ENCODE data around the gene PDE11A. TPM values are rescaled to one million over a fixed set of nuclear protein-coding genes. Genes with fewer than 3 reads are reported as not detected.
"Not testable (repeated sequence)": the region's sequence is repeated elsewhere in the genome, so short reads cannot be mapped to it uniquely, and the experiment has no call there.

The PDE11A gene
- polyA plus RNA-seq, 1 experiment = 0.53 TPM

- H3K36me3 ChIP-seq (ENCODE audit: control insufficient read depth, insufficient read depth, low read length) = no peaks in the 10 kb centered on the region
- no peak for TF ChIP-seq CTCF (IDR thresholded peaks at IDR 0.05; ENCODE audit: insufficient read depth, low read depth, low read length)
- no peak for DNase-seq (ENCODE audit: low read depth)
- no peak overlapping the region for H3K4me3 ChIP-seq (ENCODE audit: low read depth, low read length)
- POLR2A ChIA-PET = no interaction called here
- H3K27me3 ChIP-seq (ENCODE audit: control insufficient read depth, insufficient read depth, low read length) = no peaks in the 10 kb centered on the region
- CTCF ChIA-PET = interaction anchor here (1.3 to 1.6 kb wide), 2 partner anchors 15 to 23 kb away, joined by 5 to 7 read pairs; partner anchors contain the start of gene RBM45
Measured at GRCh38 chr2:178088774-178089270, 16.2 kb upstream of the PDE11A start.

- no peaks in the 10 kb centered on the region for H3K36me3 ChIP-seq (ENCODE audit: control insufficient read depth, insufficient read depth, low read length)
- ChIA-PET CTCF (interaction anchor here (0.6 to 1.2 kb wide), 3 partner anchors 28 to 101 kb away, joined by 3 to 4 read pairs (median 3); partner anchors contain the start of gene RBM45), POLR2A (no interaction called here)
- TF ChIP-seq CTCF (IDR thresholded peaks at IDR 0.05; ENCODE audit: insufficient read depth, low read depth, low read length) = no peak
- no peak overlapping the region for H3K4me3 ChIP-seq (ENCODE audit: low read depth, low read length)
- DNase-seq (ENCODE audit: low read depth) = no peak
- H3K27me3 ChIP-seq (ENCODE audit: control insufficient read depth, insufficient read depth, low read length) = no peaks in the 10 kb centered on the region
Measured at GRCh38 chr2:178084273-178084672, 11.7 kb upstream of the PDE11A start.

GRCh38 chr2:178082408-178083045, 9.9 kb upstream of the PDE11A start:
- ChIA-PET CTCF (interaction anchor here (2.1 kb wide), 1 partner anchor 29 kb away, joined by 7 read pairs; no protein-coding TSS in a partner anchor), POLR2A (no interaction called here)
- DNase-seq (ENCODE audit: low read depth) = no peak
- Histone ChIP-seq H3K36me3 (ENCODE audit: control insufficient read depth, insufficient read depth, low read length) (no peaks in the 10 kb centered on the region), H3K4me3 (ENCODE audit: low read depth, low read length) (no peak overlapping the region), H3K27me3 (ENCODE audit: control insufficient read depth, insufficient read depth, low read length) (no peaks in the 10 kb centered on the region)
- TF ChIP-seq CTCF (IDR thresholded peaks at IDR 0.05; ENCODE audit: insufficient read depth, low read depth, low read length) = no peak

- POLR2A ChIA-PET; H3K4me3 ChIP-seq (ENCODE audit: low read depth, low read length); H3K36me3 ChIP-seq (ENCODE audit: control insufficient read depth, insufficient read depth, low read length); DNase-seq (ENCODE audit: low read depth); H3K27me3 ChIP-seq (ENCODE audit: control insufficient read depth, insufficient read depth, low read length): not testable (repeated sequence)
- CTCF ChIA-PET = interaction anchor here (1.9 kb wide), 1 partner anchor 10 kb away, joined by 4 read pairs; no protein-coding TSS in a partner anchor
Measured at GRCh38 chr2:178079279-178079678, 6.7 kb upstream of the PDE11A start.

GRCh38 chr2:178076130-178076529, 3.6 kb upstream of the PDE11A start:
- Histone ChIP-seq H3K36me3 (ENCODE audit: control insufficient read depth, insufficient read depth, low read length) (no peaks in the 10 kb centered on the region), H3K4me3 (ENCODE audit: low read depth, low read length) (no peak overlapping the region), H3K27me3 (ENCODE audit: control insufficient read depth, insufficient read depth, low read length) (no peaks in the 10 kb centered on the region)
- no peak for DNase-seq (ENCODE audit: low read depth)
- no peak for TF ChIP-seq CTCF (IDR thresholded peaks at IDR 0.05; ENCODE audit: insufficient read depth, low read depth, low read length)
- POLR2A ChIA-PET = no interaction called here
- CTCF ChIA-PET = no interaction called here

- no peak for DNase-seq (ENCODE audit: low read depth)
- Histone ChIP-seq H3K4me3 (ENCODE audit: low read depth, low read length) (no peak overlapping the region), H3K27me3 (ENCODE audit: control insufficient read depth, insufficient read depth, low read length) (no peaks in the 10 kb centered on the region), H3K36me3 (ENCODE audit: control insufficient read depth, insufficient read depth, low read length) (no peaks in the 10 kb centered on the region)
- CTCF ChIA-PET = interaction anchor here (1.1 kb wide), 1 partner anchor 29 kb away, joined by 3 read pairs; no protein-coding TSS in a partner anchor
- POLR2A ChIA-PET = no interaction called here
- no peak for TF ChIP-seq CTCF (IDR thresholded peaks at IDR 0.05; ENCODE audit: insufficient read depth, low read depth, low read length)
Measured at GRCh38 chr2:178075006-178075326, 2.4 kb upstream of the PDE11A start.

Measured in BJ (cell line).